HG02884 (cell line): Measurements from ENCODE around the gene PTPRN2.

Source experiments
- ATAC-seq: cut with Tn5 transposase; IDR thresholded peaks from one replicate; pipeline ENCODE4 v1.9.1; 2021; ENCODE audit warnings: mild to moderate bottlenecking, moderate library complexity; ENCODE audit not compliant: unreplicated experiment

PTPRN2 gene

DNA sequence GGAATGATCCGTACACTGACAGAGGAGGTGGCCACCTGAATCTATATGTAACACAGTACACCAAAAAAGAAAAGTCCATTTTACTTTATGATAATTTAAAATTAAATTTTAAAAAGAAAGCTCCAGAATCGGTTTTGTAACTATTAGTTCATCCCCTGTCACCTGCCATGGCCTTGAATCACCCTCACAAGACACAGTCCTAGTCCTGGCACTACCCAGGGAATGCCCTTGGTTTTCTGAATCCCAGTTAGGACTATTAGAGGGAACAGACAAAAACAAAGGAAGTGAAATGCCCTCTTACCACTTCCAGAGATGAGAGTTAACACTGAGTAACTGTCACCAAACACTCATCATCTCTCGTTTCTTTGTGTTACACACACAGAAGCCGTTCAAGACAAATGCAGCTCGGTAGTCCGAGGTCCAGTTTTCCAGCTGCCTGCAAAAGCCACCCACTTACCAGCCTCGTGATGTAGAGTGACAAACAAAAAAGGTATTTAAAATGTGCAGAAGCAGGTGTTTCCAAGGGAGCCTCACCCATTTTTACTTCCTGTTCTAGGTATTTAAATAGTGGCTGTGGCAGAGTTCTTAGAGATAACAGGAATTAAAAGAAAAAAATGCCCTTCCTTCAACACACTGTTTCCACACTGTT is 6.1 kb downstream of the PTPRN2 start:
- no peak for ATAC-seq

DNA sequence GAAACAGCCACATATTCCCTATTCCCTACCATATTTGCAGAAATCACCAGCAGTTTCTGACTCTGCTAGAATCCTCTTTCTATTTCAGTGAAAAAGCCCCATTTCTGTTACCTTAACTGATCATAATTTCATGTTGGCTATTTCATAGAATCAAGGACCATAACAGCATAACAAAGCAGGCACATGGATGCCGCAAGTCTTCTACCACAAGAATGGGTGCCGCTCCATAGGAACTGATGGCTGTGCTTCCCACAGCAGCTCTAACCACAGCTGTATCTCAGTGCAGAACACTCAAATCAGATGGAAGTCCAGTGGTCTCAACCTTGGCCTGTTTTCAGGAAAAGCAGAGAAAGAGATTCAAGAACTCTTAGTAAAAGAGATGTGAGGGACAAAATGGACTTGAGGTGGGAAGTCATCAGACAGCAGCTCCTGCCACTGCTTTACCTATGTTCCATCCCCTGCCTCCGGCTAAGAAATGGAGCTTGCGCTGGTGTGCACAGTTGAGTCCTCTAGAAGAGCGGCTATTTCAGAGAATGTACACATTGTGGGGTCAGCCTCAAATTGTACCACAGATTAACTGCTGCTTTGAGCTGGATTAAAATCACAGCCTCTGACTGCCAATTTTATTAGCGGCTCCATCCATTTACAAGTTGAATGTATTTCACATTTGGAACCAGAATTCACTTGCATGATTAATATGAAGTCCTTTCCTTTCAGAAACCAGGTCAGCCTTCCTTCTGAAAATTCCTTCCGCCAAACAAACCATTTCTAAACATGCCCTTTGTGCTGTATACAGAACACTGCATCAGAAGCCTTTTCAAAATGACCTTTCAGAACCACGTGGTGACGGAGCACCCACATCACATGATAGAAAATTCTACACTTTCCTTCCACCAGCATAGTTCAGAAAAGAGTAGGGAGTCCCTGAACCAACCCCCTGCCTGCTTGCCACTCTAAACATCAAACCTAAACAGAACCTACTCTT is 7.7 kb downstream of the PTPRN2 start:
- ATAC-seq: no peak

- no peak for ATAC-seq
Measured at GRCh38 chr7:158576050-158576762, 11.4 kb downstream of the PTPRN2 start.

DNA sequence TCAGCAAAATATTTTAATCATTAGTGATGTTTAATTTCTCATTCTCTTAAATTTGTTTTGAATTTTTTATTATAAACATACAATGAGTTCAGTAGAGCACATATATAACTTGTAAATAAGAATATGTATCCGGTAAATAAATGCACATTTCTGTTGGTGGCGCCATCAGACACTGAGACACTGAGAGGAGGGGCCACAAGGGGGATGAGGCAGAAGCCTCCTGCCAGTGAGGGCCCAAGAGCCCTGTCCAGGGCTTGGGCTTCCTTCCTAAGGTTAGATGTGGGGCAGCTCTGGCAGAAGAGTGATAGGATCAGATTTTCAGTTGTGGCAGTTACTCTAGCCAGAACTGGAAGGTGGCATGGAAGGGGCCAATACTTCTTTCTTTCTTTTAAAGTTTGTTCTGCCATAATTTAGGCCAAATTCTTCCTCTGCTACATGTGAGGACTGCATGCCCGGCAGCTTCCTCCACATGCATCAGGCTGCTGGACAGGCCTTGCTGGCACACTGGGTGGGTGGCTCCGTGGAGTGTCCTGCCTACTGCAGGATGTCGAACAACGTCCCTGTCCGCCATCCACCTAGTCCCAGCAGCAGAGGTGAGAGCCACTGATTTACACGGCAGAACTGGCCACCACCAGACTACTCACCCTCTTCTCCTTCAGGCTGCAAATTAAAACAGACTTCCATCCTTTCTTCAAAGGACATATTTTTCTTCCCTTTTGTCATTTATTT is 13.2 kb downstream of the PTPRN2 start:
- no peak for ATAC-seq

GRCh38 chr7:158573310-158573709 is 14.3 kb downstream of the PTPRN2 start:
- no peak for ATAC-seq

DNA sequence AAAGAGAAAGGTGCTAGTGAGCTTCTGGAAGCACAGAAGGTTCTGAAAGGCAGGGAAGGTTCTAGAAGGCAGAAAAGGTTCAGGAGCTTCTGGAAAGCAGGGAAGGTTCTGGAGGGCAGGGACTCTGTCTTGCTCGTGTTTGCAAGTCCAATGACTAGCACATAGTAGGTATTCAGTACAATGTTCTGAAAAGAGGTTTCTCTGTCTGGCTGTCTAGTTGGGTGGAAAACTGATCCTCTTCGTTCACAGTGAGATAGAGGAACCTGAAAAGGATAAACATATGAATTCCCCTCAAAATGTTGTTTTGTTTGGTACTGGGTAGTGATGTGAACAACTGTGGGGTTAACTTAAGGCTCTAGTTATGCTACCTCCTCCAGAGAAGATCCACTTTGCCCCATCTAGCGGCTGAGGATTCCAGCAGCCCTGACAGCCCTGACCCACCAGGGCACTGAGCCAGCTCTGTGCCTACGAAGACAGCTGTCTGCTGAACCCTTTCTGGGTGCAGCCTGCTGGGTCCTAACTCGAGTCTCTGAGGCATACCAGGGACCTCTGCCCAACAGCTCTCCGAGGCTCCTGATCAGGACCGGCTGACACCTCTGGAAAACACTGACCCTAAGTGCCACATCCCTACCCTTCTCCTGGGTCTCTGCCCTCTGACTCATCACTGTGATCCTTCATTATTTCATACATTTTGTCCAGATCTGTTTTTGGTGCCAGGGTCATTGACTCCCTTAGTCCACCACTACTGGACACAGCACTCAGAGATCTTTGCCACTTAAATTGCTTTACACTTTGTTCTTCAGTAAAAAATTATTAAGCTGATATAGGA is 15.4 kb downstream of the PTPRN2 start:
- ATAC-seq: no peak

GRCh38 chr7:158570449-158571170 is 17.0 kb downstream of the PTPRN2 start:
- no peak for ATAC-seq

- no peak for ATAC-seq
Measured at GRCh38 chr7:158569858-158570323, 17.7 kb downstream of the PTPRN2 start.

DNA sequence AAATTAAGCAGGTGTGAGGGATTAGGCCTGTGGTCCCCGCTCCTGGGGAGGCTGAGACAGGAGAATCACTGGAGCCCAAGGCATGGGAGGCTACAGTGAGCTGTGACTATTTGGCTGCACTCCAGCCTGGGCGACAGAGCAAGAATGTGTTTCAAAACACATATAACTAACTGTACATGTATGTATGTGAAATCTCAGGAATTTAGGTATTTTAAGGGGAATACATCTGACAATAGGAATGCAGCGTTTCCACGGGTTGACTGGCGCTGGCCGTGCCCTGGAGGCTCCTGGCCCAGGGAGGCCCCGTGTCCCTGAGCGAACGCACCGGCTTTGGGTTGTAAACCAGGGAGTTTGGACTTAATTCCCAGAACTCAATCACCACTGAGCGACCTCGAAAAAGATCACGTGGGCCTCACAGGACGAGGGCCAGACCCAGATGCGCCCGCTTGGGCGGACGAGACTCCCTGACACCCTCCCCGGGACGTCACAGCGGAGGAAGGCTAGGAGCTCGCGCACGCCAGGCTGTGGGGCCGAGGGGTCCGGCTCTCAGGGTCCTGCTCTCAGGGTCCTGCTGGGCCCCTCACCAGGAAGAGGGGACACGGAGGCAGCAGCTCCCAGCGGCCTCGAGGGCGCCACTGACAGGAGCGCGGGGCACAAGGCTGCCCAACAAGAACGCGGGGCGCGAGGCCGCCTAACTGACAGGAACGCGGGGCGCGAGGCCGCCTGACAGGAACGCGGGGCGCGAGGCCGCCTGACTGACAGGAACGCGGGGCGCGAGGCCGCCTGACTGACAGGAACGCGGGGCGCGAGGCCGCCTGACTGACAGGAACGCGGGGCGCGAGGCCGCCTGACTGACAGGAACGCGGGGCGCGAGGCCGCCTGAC is 18.4 kb downstream of the PTPRN2 start:
- ATAC-seq: no peak

GRCh38 chr7:158567153-158567603 is 20.4 kb downstream of the PTPRN2 start:
- ATAC-seq: no peak

GRCh38 chr7:158564663-158565035 is 23.0 kb downstream of the PTPRN2 start:
- no peak for ATAC-seq

- no peak for ATAC-seq
Measured at GRCh38 chr7:158563911-158564662, 23.5 kb downstream of the PTPRN2 start.

GRCh38 chr7:158563051-158563450 is 24.6 kb downstream of the PTPRN2 start:
- no peak for ATAC-seq

DNA sequence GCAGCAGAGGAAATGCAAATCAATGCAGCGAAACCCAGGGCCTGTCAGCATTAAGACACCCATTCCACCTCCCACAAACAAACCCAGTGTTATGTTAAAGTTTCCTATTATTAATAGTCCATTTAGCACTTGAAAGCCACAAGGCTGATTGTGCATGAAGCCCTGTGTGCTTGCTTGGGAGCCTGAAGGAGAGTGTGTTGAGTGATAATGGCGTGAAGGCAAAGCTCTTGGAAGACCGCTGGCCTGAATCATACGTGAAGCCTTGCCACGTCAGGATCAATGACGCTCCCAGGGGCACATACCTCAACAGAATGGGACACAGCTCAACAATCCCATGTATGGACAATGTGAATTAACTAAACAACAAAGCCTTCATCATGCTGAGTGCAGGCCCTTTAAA is 25.1 kb downstream of the PTPRN2 start:
- ATAC-seq: no peak

DNA sequence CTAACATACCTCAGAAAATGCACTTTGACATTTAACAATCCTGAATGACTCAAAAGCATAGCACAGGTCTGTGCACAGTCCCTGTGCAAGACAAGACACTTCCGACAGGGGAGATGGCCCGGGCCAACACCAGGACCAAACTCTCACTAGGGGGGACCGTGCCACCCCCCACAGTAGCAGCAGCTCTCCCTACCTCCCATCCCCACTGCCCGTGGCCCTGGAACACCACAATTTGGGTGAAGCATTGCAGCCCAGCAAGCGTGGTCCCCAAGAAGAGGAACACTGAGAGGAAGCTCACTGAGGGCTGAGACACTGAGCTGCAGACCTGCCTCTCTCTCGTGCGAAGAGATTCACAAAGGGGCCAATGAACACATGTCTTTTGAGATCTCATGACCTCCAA is 26.0 kb downstream of the PTPRN2 start:
- no peak for ATAC-seq

- no peak for ATAC-seq
Measured at GRCh38 chr7:158560386-158560785, 27.2 kb downstream of the PTPRN2 start.

DNA sequence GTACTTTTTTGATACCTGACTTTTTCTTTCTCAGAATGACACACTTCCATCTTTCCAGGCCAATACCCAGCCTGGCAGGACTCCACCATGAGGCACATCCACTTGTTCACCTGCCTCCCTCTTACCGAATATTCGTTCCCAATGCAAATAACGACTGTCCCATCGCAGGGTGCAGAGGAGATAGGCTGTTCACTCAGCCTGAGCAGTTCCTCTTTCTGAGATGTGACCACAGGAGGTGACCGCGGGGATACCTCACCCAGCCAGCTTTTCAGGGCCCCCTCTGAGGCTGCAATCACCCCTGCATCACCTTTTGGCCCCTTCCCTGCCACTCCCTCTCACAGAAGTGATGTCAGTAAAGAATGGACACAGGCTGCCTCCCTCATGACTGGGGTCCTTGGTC is 28.3 kb downstream of the PTPRN2 start:
- no peak for ATAC-seq
